HCT116 (cell line): Measurements from ENCODE around the gene RBM39.
"Not testable (repeated sequence)": the region's sequence is repeated elsewhere in the genome, so short reads cannot be mapped to it uniquely, and the experiment has no call there.

ENCODE experiments used
- ATF3 ChIP-seq: IDR thresholded peaks from 2 replicates; pipeline ENCODE4 v1.6.1; 2012
- CBX3 ChIP-seq: IDR thresholded peaks from 2 replicates; pipeline ENCODE4 v1.6.1; 2012; ENCODE audit warnings: low read depth
- CEBPB ChIP-seq: IDR thresholded peaks from 2 replicates; pipeline ENCODE4 v1.6.1; 2012; ENCODE audit warnings: low read depth
- CTCF ChIP-seq, 3 experiments: fragments of 200-600 bp in 1 of 3; sonication (generic) in 1 of 3; IDR thresholded peaks in 2 of 3; conservative IDR thresholded peaks in 1 of 3; 2 replicates each; pipeline ENCODE4 v1.5.1; 2012 to 2017; ENCODE audit warnings: low read depth in 2 of 3, low read length in 2 of 3, antibody characterized with exemption in 1 of 3, borderline replicate concordance in 1 of 3, control low read depth in 1 of 3, mild to moderate bottlenecking in 1 of 3, mixed read lengths in 1 of 3, mixed run types in 1 of 3, moderate library complexity in 1 of 3; ENCODE audit not compliant: insufficient read depth in 1 of 3
- EZH2 ChIP-seq: fragments of 200-600 bp; sonication (generic); IDR thresholded peaks from 2 replicates; pipeline ENCODE4 v1.6.1; 2017; ENCODE audit warnings: antibody characterized with exemption, mixed run types
- JUND ChIP-seq: IDR thresholded peaks from 2 replicates; pipeline ENCODE4 v1.6.1; 2012
- MAX ChIP-seq: IDR thresholded peaks from 2 replicates; pipeline ENCODE4 v1.6.1; 2012
- POLR2A ChIP-seq: IDR thresholded peaks from 2 replicates; pipeline ENCODE4 v1.7.0; 2011; ENCODE audit warnings: borderline replicate concordance; ENCODE audit not compliant: insufficient read depth, insufficient read length; ENCODE audit errors: extremely low read depth
- POLR2AphosphoS5 ChIP-seq: IDR thresholded peaks from 2 replicates; pipeline ENCODE4 v1.6.1; 2011; ENCODE audit warnings: mild to moderate bottlenecking, low read depth, low read length, moderate library complexity
- RAD21 ChIP-seq: IDR thresholded peaks from 2 replicates; pipeline ENCODE4 v1.6.1; 2012; ENCODE audit warnings: low read depth, mild to moderate bottlenecking
- SIN3A ChIP-seq: IDR thresholded peaks from 2 replicates; pipeline ENCODE4 v1.6.1; 2012; ENCODE audit warnings: low read depth
- SP1 ChIP-seq: IDR thresholded peaks from 2 replicates; pipeline ENCODE4 v1.6.1; 2012; ENCODE audit warnings: low read depth
- YY1 ChIP-seq: IDR thresholded peaks from 2 replicates; pipeline ENCODE4 v1.6.1; 2011; ENCODE audit warnings: low read length, low read depth, moderate library complexity, mild to moderate bottlenecking; ENCODE audit not compliant: insufficient replicate concordance; ENCODE audit errors: extremely low read depth
- ZNF274 ChIP-seq: fragments of 200-500 bp; sonication (Bioruptor generic); IDR thresholded peaks from 2 replicates; pipeline ENCODE4 v1.6.1; 2014; ENCODE audit warnings: mild to moderate bottlenecking, low read depth, low read length, inconsistent platforms

- not testable (repeated sequence) for TF ChIP-seq CEBPB; SP1; EZH2; POLR2A; YY1; CTCF (IDR thresholded peaks at IDR 0.05 in 2 of 3, conservative IDR thresholded peaks at IDR 0.05 in 1 of 3; ENCODE audit: borderline replicate concordance in 1 of 3, insufficient read depth in 1 of 3, low read depth in 2 of 3, low read length in 2 of 3); JUND; POLR2AphosphoS5; MAX; RAD21; SIN3A; ATF3; CBX3; ZNF274
These were observed 41.8 kb upstream of the RBM39 start for GRCh38 chr20:35783811-35784210.
